Measurements from ENCODE around the gene TIMP2.

- no peak for TF ChIP-seq REST (IDR thresholded peaks at IDR 0.05)
- no peak for TF ChIP-seq POLR2A (IDR thresholded peaks at IDR 0.05; ENCODE audit: low read length)
- TF ChIP-seq CTCF (IDR thresholded peaks at IDR 0.05) = no peak
- no peak for TF ChIP-seq SMC3 (IDR thresholded peaks at IDR 0.05)
- no peak for TF ChIP-seq ESRRA (IDR thresholded peaks at IDR 0.05; ENCODE audit: borderline replicate concordance, low read length)
- no peak for TF ChIP-seq MAX (IDR thresholded peaks at IDR 0.05)
- TF ChIP-seq RCOR1 (IDR thresholded peaks at IDR 0.05; ENCODE audit: low read depth, low read length) = no peak
- TF ChIP-seq USF2 (IDR thresholded peaks at IDR 0.05) = no peak
- TF ChIP-seq ATOH8 (CRISPR knock-in tag; IDR thresholded peaks at IDR 0.05; ENCODE audit: low read depth) = no peak
- no peak for TF ChIP-seq EP300 (IDR thresholded peaks at IDR 0.05)
Observed at GRCh38 chr17:78972507-78973105, 47.4 kb upstream of the TIMP2 start.
